GM18951 (cell line): Measurements from ENCODE around the gene APH1B.
"Not testable (repeated sequence)": the region's sequence is repeated elsewhere in the genome, so short reads cannot be mapped to it uniquely, and the experiment has no call there.

Source experiments
- POLR2A ChIP-seq: IDR thresholded peaks from 4 replicates; pipeline ENCODE4 v1.6.1; 2011; ENCODE audit warnings: mild to moderate bottlenecking; ENCODE audit not compliant: insufficient read length, insufficient read depth; ENCODE audit errors: extremely low read depth
- in situ Hi-C: fragments of 300-500 bp; cut with MboI; formaldehyde crosslinking; loops from one replicate; pipeline ENCODE4 v1.12.0; 2022; ENCODE audit warnings: low sequenced_read_pairs, mixed read lengths, inconsistent platforms; ENCODE audit not compliant: unreplicated experiment

APH1B gene

GRCh38 chr15:63277038-63277892 is at the start of gene APH1B:
Gene APH1B (plus strand): TSS chr15:63277605. CDS start chr15:63277624, 19 bp downstream.
- peak; percentile 77 for TF ChIP-seq POLR2A
- in situ Hi-C loops, result loop anchor here (25.0 kb wide), 1 partner anchor 785 kb away; no protein-coding TSS in a partner anchor

GRCh38 chr15:63227689-63228088 is 49.7 kb upstream of the APH1B start:
- TF ChIP-seq POLR2A, result no peak
- in situ Hi-C loops, result no loop called here

- no peak for TF ChIP-seq POLR2A
- in situ Hi-C loops, result no loop called here
Observed at GRCh38 chr15:63231206-63231605, 46.2 kb upstream of the APH1B start.

- in situ Hi-C loops, result no loop called here
Observed at GRCh38 chr15:63231706-63232105, 45.7 kb upstream of the APH1B start.

GRCh38 chr15:63232405-63232804 is 45.0 kb upstream of the APH1B start:
- no peak for TF ChIP-seq POLR2A
- in situ Hi-C loops, result no loop called here

More at GRCh38 chr15:63231706-63232105, 45.7 kb upstream of the APH1B start:
- TF ChIP-seq POLR2A, result no peak

GRCh38 chr15:63232943-63233342 is 44.5 kb upstream of the APH1B start:
- in situ Hi-C loops, result no loop called here

GRCh38 chr15:63233667-63234423 is 43.6 kb upstream of the APH1B start:
- no peak for TF ChIP-seq POLR2A

More at GRCh38 chr15:63232943-63233342, 44.5 kb upstream of the APH1B start:
- no peak for TF ChIP-seq POLR2A

GRCh38 chr15:63234451-63234870 is 42.9 kb upstream of the APH1B start:
- in situ Hi-C loops, result no loop called here
- TF ChIP-seq POLR2A, result no peak

More at GRCh38 chr15:63233667-63234423, 43.6 kb upstream of the APH1B start:
- in situ Hi-C loops, result no loop called here

GRCh38 chr15:63236272-63236671 is 41.1 kb upstream of the APH1B start:
- no peak for TF ChIP-seq POLR2A
- in situ Hi-C loops, result no loop called here

- in situ Hi-C loops, result not testable (repeated sequence)
Observed at GRCh38 chr15:63237086-63237485, 40.3 kb upstream of the APH1B start.

GRCh38 chr15:63238171-63238570 is 39.2 kb upstream of the APH1B start:
- TF ChIP-seq POLR2A, result no peak
- in situ Hi-C loops, result no loop called here

GRCh38 chr15:63238796-63239195 is 38.6 kb upstream of the APH1B start:
- in situ Hi-C loops, result no loop called here
- no peak for TF ChIP-seq POLR2A

- no peak for TF ChIP-seq POLR2A
- in situ Hi-C loops, result no loop called here
Observed at GRCh38 chr15:63240109-63240508, 37.3 kb upstream of the APH1B start.
